ENCODE measurements around the gene SAPCD2.
"Not testable (repeated sequence)": the region's sequence is repeated elsewhere in the genome, so short reads cannot be mapped to it uniquely, and the experiment has no call there.

Gene SAPCD2, protein sequence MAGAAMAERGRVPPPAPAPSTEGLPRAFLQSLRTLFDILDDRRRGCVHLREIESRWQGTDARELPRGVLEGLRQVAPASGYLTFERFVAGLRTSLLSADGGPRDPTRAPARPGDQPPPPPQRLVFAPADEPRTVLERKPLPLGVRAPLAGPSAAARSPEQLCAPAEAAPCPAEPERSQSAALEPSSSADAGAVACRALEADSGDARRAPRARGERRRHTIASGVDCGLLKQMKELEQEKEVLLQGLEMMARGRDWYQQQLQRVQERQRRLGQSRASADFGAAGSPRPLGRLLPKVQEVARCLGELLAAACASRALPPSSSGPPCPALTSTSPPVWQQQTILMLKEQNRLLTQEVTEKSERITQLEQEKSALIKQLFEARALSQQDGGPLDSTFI

DNA sequence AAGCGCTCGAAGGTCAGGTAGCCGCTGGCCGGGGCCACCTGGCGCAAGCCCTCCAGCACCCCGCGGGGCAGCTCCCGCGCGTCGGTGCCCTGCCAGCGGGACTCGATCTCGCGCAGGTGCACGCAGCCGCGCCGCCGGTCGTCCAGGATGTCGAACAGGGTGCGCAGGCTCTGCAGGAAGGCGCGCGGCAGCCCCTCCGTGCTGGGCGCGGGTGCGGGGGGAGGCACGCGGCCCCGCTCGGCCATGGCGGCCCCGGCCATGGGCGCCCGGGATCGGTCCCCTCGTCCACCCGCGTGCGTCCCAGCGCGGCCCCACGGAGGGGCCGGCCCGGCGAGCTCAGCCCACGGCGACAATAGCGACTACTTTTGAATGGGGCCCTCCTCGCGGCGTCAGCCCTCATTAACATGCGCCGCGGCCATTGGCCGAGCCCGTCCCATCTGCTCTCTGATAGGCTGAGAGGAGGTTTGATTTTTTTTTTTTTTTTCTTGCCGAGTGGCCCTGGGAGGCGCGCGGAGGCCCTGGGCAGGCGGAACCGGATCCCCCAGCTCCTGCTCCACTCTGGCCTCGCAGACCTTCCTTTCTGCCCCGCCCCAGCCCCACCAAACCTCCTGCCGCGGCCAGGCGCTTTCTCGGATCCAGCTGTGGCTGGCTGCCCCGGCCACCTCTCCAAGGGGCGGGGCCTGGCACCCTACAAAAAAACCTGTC is at the start of gene SAPCD2:
Gene SAPCD2, minus strand, starts transcription at position 357 of the 705 bp plus-strand sequence. Its CDS starts 97 bp downstream, at position 260.
- TF ChIP-seq, protein P1, sequence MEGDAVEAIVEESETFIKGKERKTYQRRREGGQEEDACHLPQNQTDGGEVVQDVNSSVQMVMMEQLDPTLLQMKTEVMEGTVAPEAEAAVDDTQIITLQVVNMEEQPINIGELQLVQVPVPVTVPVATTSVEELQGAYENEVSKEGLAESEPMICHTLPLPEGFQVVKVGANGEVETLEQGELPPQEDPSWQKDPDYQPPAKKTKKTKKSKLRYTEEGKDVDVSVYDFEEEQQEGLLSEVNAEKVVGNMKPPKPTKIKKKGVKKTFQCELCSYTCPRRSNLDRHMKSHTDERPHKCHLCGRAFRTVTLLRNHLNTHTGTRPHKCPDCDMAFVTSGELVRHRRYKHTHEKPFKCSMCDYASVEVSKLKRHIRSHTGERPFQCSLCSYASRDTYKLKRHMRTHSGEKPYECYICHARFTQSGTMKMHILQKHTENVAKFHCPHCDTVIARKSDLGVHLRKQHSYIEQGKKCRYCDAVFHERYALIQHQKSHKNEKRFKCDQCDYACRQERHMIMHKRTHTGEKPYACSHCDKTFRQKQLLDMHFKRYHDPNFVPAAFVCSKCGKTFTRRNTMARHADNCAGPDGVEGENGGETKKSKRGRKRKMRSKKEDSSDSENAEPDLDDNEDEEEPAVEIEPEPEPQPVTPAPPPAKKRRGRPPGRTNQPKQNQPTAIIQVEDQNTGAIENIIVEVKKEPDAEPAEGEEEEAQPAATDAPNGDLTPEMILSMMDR (IDR thresholded peaks at IDR 0.05; ENCODE audit: control extremely low read depth, extremely low read depth, low read depth, missing control alignments) = no peak
- ChIA-PET POLR2A (interaction anchor here (0.6 to 1.6 kb wide), 8 partner anchors 13 to 268 kb away, joined by 3 to 6 read pairs (median 4); partner anchors contain the start of genes AJM1, CLIC3, FUT7 and MAN1B1), CTCF (interaction anchor here (0.8 to 11.6 kb wide), 14 partner anchors 11 to 278 kb away, joined by 3 to 202 read pairs (median 7); partner anchors contain the start of genes ABCA2, FUT7, GRIN1 and MAN1B1)
- DNase-seq (ENCODE audit: extremely low spot score) = peak; percentile 94

DNA sequence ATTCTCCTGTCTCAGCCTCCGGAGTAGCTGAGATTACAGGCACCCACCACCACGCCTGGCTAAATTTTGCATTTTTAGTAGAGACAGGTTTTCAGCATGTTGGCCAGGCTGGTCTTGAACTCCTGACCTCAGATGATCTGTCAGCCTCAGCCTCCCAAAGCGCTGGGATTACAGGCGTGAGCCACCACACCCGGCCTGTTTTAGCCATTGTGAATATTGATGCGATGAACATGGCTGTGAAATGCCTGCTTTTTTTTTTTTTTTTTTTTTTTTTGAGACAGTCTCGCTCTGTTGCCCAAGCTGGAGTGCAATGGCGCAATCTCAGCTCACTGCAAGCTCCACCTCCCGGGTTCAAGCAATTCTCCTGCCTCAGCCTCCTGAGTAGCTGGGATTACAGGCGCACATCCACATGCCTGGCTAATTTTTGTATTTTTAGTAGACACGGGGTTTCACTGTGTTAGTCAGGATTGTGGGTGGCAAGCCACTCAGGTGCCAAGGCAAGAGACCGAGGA is 47.8 kb upstream of the SAPCD2 start:
- POLR2A ChIA-PET = interaction anchor here (0.7 kb wide), 1 partner anchor 159 kb away, joined by 3 read pairs; the partner anchor contains the start of gene TOR4A
- not testable (repeated sequence) for DNase-seq (ENCODE audit: extremely low spot score)
- CTCF ChIA-PET = interaction anchor here (0.6 to 3.8 kb wide), 7 partner anchors 11 to 119 kb away, joined by 3 to 19 read pairs (median 4); no protein-coding TSS in a partner anchor

DNA sequence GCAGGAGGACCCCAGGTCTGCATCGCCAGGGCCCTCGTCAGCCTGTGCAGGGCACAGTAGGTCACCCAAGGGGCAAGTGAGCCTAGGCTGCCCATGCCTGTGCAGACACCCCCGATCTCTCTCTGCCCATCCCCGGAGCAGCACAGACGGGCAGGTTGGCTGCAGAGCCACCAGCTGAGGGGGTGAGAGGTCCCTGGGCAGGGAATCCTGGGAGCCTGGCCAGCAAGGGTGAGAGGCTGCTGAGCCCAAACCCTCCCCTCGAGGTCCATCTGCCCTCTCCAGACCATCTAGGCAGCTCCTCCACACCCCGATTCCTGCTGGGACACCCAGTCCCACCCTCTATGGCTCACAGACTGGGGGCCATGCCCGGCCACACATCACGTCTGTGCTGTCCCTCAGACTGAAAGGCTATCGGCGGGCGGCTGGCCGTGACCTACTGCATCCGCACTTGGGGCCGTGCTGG is 46.9 kb upstream of the SAPCD2 start:
- ChIA-PET POLR2A (interaction anchor here (0.7 kb wide), 1 partner anchor 160 kb away, joined by 3 read pairs; the partner anchor contains the start of gene TOR4A), CTCF (interaction anchor here (1.2 to 3.8 kb wide), 3 partner anchors 13 to 120 kb away, joined by 3 to 19 read pairs (median 14); no protein-coding TSS in a partner anchor)
- no peak for DNase-seq (ENCODE audit: extremely low spot score)
- TF ChIP-seq, protein P1 (IDR thresholded peaks at IDR 0.05; ENCODE audit: control extremely low read depth, extremely low read depth, low read depth, missing control alignments) = no peak

DNA sequence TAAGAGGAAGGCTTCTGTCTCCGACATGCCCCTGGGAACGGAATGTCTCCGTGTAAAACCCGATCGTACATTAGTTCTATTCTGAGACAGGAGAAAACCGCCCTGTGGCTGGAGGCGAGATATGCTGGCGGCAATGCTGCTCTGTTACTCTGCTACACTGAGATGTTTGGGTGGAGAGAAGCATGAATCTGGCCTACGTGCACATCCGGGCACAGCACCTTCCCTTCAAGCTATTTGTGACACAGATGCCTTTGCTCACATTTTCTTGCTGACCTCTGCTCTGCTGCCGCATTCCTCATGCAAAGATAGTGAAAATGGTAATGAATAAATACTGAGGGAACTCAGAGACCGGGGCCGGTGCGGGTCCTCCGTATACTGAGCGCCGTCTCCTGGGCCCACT is 46.4 kb upstream of the SAPCD2 start:
- ChIA-PET POLR2A (no interaction called here), CTCF (interaction anchor here (1.2 kb wide), 1 partner anchor 120 kb away, joined by 3 read pairs; no protein-coding TSS in a partner anchor)
- no peak for DNase-seq (ENCODE audit: extremely low spot score)
- TF ChIP-seq, protein P1 (IDR thresholded peaks at IDR 0.05; ENCODE audit: control extremely low read depth, extremely low read depth, low read depth, missing control alignments) = no peak

DNA sequence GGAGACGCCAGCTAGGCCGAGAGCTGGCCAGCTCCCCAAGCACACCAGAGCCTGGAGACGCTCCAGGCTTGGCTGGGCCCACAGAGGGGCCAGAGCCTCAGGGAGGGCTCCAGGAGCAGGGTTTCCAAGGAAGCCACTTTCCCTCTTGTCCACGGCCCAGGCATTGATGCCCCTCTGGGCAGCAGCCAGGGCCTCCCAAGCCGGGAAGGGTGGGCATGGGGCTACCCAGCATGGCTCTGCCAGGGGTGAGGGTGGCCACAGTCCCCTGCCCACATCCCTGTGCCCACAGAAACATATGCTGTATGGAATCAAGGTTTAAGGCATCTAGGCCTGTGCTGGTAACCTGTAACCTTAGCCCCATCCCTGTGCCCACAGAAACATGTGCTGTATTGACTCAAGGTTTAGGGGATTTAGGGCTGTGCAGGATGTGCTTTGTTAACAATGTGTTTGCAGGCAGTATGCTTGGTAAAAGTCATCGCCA is 45.7 kb upstream of the SAPCD2 start:
- peak; percentile 3 for DNase-seq (ENCODE audit: extremely low spot score)
- TF ChIP-seq, protein P1 (IDR thresholded peaks at IDR 0.05; ENCODE audit: control extremely low read depth, extremely low read depth, low read depth, missing control alignments) = no peak
- POLR2A ChIA-PET = interaction anchor here (1.1 kb wide), 1 partner anchor 125 kb away, joined by 4 read pairs; the partner anchor contains the start of gene TUBB4B
- CTCF ChIA-PET = interaction anchor here (1.0 to 1.7 kb wide), 3 partner anchors 20 to 121 kb away, joined by 3 to 8 read pairs (median 3); no protein-coding TSS in a partner anchor

DNA sequence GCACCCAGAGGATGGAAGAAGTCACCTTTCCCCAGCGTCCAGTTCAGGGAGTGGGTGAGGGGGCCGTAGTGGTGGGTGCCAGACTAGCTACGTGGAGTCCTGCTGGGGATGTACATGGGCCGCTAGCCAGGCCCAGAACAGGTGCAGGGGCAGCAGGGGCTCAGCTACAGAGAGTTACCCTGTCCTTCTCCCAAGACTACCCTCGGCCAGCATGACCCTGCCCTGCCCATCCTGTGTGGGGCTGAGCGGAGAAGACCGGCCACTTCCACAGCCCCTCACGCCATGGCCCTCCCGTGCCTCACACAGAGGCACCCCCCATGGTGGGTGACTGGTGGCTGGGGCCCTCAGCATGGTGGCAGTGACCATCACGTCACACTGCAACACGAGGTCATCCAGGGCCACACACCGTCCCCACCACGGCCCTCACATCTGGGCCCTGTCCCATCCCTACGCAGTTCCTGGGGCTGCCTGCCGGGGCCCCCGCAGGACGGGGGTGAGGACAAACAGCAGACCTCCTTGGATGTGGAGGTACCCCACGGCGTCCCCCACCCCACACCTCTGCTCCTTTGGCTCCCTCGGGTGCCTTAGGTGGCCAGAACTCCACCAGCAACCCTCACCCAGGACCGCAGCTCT is 45.2 kb upstream of the SAPCD2 start:
- CTCF ChIA-PET = interaction anchor here (1.0 to 1.7 kb wide), 5 partner anchors 19 to 127 kb away, joined by 3 to 8 read pairs (median 4); partner anchors contain the start of gene RNF224
- POLR2A ChIA-PET = interaction anchor here (1.0 to 1.1 kb wide), 2 partner anchors 35 to 125 kb away, joined by 4 to 21 read pairs; partner anchors contain the start of gene TUBB4B
- TF ChIP-seq, protein P1 (IDR thresholded peaks at IDR 0.05; ENCODE audit: control extremely low read depth, extremely low read depth, low read depth, missing control alignments) = no peak
- peak; percentile 5 for DNase-seq (ENCODE audit: extremely low spot score)

All from GM10248 (cell line).